Measurements from ENCODE around the gene ATP11A. TPM values are rescaled to one million over a fixed set of nuclear protein-coding genes. Genes with fewer than 3 reads are reported as not detected.
"Not testable (repeated sequence)": the region's sequence is repeated elsewhere in the genome, so short reads cannot be mapped to it uniquely, and the experiment has no call there.

The ATP11A gene
- total RNA-seq, 1 experiment from 2014 or later = 65.3 TPM

- H2BK12ac ChIP-seq (ENCODE audit: insufficient read length, low read depth, low read length) = no peak overlapping the region
- Mint-ChIP-seq H3K36me3 (ENCODE audit: insufficient read depth in 1 of 3, low read depth in 3 of 3) (peaks cover 32 to 70% (median 68%) of the 10 kb centered on the region in 3 experiments), H3K9me3 (peaks cover 7 to 14% of the 10 kb centered on the region in 2 experiments), H3K27ac (no peak overlapping the region; a peak in 1 of 7 replicates), H3K4me1 (peaks cover 6 to 18% of the 10 kb centered on the region in 2 experiments), H3K4me3 (no peak overlapping the region), H3K27me3 (ENCODE audit: low read depth) (no peaks in the 10 kb centered on the region)
- no peak overlapping the region for H3K4ac ChIP-seq (ENCODE audit: low read depth, low read length)
- H2BK15ac ChIP-seq (ENCODE audit: low read depth, low read length) = no peak overlapping the region
- H3K79me1 ChIP-seq (ENCODE audit: insufficient read depth, low read depth, low read length, poor library complexity, severe bottlenecking) = no peaks in the 10 kb centered on the region
- no peaks in the 10 kb centered on the region for H3K4me1 ChIP-seq (ENCODE audit: insufficient read depth, low read length)
- H4K20me1 ChIP-seq (ENCODE audit: control insufficient read depth, insufficient read depth, insufficient read length) = no peaks in the 10 kb centered on the region
- H2AK5ac ChIP-seq (ENCODE audit: insufficient read length, low read length) = no peak overlapping the region
- no peak overlapping the region for H4K5ac ChIP-seq (ENCODE audit: insufficient read length, low read depth, low read length)
- no peak overlapping the region for H3K23ac ChIP-seq (ENCODE audit: insufficient read length, low read depth, low read length)
- no peak overlapping the region for H3K9ac ChIP-seq (ENCODE audit: extremely low read depth, insufficient read length, low read length)
- DNase-seq = no peak
- no peak for TF ChIP-seq CTCF (conservative IDR thresholded peaks at IDR 0.05)
- no peak overlapping the region for H3K18ac ChIP-seq (ENCODE audit: insufficient read length, low read depth, low read length)
- WGBS (ENCODE audit: extremely low coverage, insufficient read length, low lambda C conversion rate) = no CpG with 5 or more reads among the region's 12 CpGs
- H4K91ac ChIP-seq (ENCODE audit: insufficient read length, low read depth, low read length) = no peak overlapping the region
- no peaks in the 10 kb centered on the region for H3K9me3 ChIP-seq (ENCODE audit: control insufficient read depth, low read depth, low read length)
- H3K79me2 ChIP-seq (ENCODE audit: insufficient read depth, low read length) = no peaks in the 10 kb centered on the region
- H2AFZ ChIP-seq (ENCODE audit: low read length) = no peak overlapping the region
- no peak overlapping the region for H2BK20ac ChIP-seq (ENCODE audit: low read depth, low read length, poor library complexity, severe bottlenecking)
- no peak overlapping the region for H2BK120ac ChIP-seq (ENCODE audit: low read depth, low read length, poor library complexity, severe bottlenecking)
- no peak overlapping the region for H3K4me2 ChIP-seq (ENCODE audit: insufficient read depth, insufficient read length, low read length)
- H3K56ac ChIP-seq (ENCODE audit: insufficient read length, low read depth, low read length) = no peak overlapping the region
- H3K27ac ChIP-seq (ENCODE audit: insufficient read length, low read depth, low read length) = no peak overlapping the region
- no peak overlapping the region for H2BK5ac ChIP-seq (ENCODE audit: insufficient read length, low read length)
- no peaks in the 10 kb centered on the region for H3K27me3 ChIP-seq (ENCODE audit: insufficient read depth, low read length)
- no peaks in the 10 kb centered on the region for H3K23me2 ChIP-seq (ENCODE audit: insufficient read length, low read depth, low read length, poor library complexity, severe bottlenecking)
- H3T11ph ChIP-seq (ENCODE audit: low read length) = no peak overlapping the region
- H4K8ac ChIP-seq (replicated peaks; ENCODE audit: insufficient read length, low read depth, low read length) = no peak overlapping the region
- no peak overlapping the region for H3K14ac ChIP-seq (ENCODE audit: insufficient read depth, low read length)
Measured at GRCh38 chr13:112871742-112872141, 181.9 kb downstream of the ATP11A start.

GRCh38 chr13:112872657-112873631 is 183.1 kb downstream of the ATP11A start:
- not testable (repeated sequence) for H2BK120ac ChIP-seq (ENCODE audit: low read depth, low read length, poor library complexity, severe bottlenecking); H3K4me2 ChIP-seq (ENCODE audit: insufficient read depth, insufficient read length, low read length); H2BK12ac ChIP-seq (ENCODE audit: insufficient read length, low read depth, low read length); H3K14ac ChIP-seq (ENCODE audit: insufficient read depth, low read length); H3K56ac ChIP-seq (ENCODE audit: insufficient read length, low read depth, low read length); H3K9me3 ChIP-seq (ENCODE audit: control insufficient read depth, low read depth, low read length); DNase-seq; H3K4me3 Mint-ChIP-seq; H2BK15ac ChIP-seq (ENCODE audit: low read depth, low read length); H3T11ph ChIP-seq (ENCODE audit: low read length); H2BK20ac ChIP-seq (ENCODE audit: low read depth, low read length, poor library complexity, severe bottlenecking); H3K23ac ChIP-seq (ENCODE audit: insufficient read length, low read depth, low read length); H3K79me2 ChIP-seq (ENCODE audit: insufficient read depth, low read length); H2BK5ac ChIP-seq (ENCODE audit: insufficient read length, low read length); H4K5ac ChIP-seq (ENCODE audit: insufficient read length, low read depth, low read length); H2AFZ ChIP-seq (ENCODE audit: low read length); H3K23me2 ChIP-seq (ENCODE audit: insufficient read length, low read depth, low read length, poor library complexity, severe bottlenecking); H3K4ac ChIP-seq (ENCODE audit: low read depth, low read length); H3K18ac ChIP-seq (ENCODE audit: insufficient read length, low read depth, low read length); H3K27me3 ChIP-seq (ENCODE audit: insufficient read depth, low read length); H4K91ac ChIP-seq (ENCODE audit: insufficient read length, low read depth, low read length); H4K20me1 ChIP-seq (ENCODE audit: control insufficient read depth, insufficient read depth, insufficient read length); H3K9ac ChIP-seq (ENCODE audit: extremely low read depth, insufficient read length, low read length); H2AK5ac ChIP-seq (ENCODE audit: insufficient read length, low read length); H4K8ac ChIP-seq (replicated peaks; ENCODE audit: insufficient read length, low read depth, low read length); H3K4me1 ChIP-seq (ENCODE audit: insufficient read depth, low read length); H3K79me1 ChIP-seq (ENCODE audit: insufficient read depth, low read depth, low read length, poor library complexity, severe bottlenecking); H3K27me3 Mint-ChIP-seq (ENCODE audit: low read depth); H3K27ac ChIP-seq (ENCODE audit: insufficient read length, low read depth, low read length)
- H3K27ac Mint-ChIP-seq = peak overlapping the region; percentile 42 to 90 (median 73); a peak in 5 of 7 replicates
- H3K4me1 Mint-ChIP-seq = peaks cover 6 to 18% of the 10 kb centered on the region in 2 experiments
- H3K36me3 Mint-ChIP-seq (ENCODE audit: insufficient read depth in 1 of 3, low read depth in 3 of 3) = peaks cover 29 to 66% (median 60%) of the 10 kb centered on the region in 3 experiments
- no CpG with 5 or more reads among the region's 25 CpGs for WGBS (ENCODE audit: extremely low coverage, insufficient read length, low lambda C conversion rate)
- peaks cover 7 to 14% of the 10 kb centered on the region in 2 experiments for H3K9me3 Mint-ChIP-seq

Measured in H9 (cell line).